BLaER1 treated with 17β-estradiol and CSF1 and Interleukin-3, amounts not matched to agents 10 nM and 100 nM (cell line): ENCODE results near the gene SH3GL1.

ENCODE experiments used
- H3K27ac ChIP-seq, 11 experiments: shearing (Covaris generic); formaldehyde crosslinking; 2 replicates each; pipeline ENCODE4 v1.8.1; 2022
- H3K27me3 ChIP-seq, 11 experiments: shearing (Covaris generic); formaldehyde crosslinking; 2 replicates each; pipeline ENCODE4 v1.8.1; 2022
- H3K36me3 ChIP-seq, 11 experiments: shearing (Covaris generic); formaldehyde crosslinking; 2 replicates each; pipeline ENCODE4 v1.8.1; 2022
- H3K4me1 ChIP-seq, 10 experiments: shearing (Covaris generic); formaldehyde crosslinking; 2 replicates each; pipeline ENCODE4 v1.8.1; 2022
- H3K4me2 ChIP-seq, 11 experiments: shearing (Covaris generic); formaldehyde crosslinking; 2 replicates each; pipeline ENCODE4 v1.8.1; 2022
- H3K4me3 ChIP-seq, 10 experiments: shearing (Covaris generic); formaldehyde crosslinking; 2 replicates each; pipeline ENCODE4 v1.8.1; 2022
- H3K9ac ChIP-seq, 11 experiments: shearing (Covaris generic); formaldehyde crosslinking; 2 replicates each; pipeline ENCODE4 v1.8.1; 2022
- H3K9me3 ChIP-seq, 11 experiments: shearing (Covaris generic); formaldehyde crosslinking; replicated peaks in 1 of 11; 2 replicates each; pipeline ENCODE4 v1.8.1; 2022
- H4K20me1 ChIP-seq, 11 experiments: shearing (Covaris generic); formaldehyde crosslinking; 2 replicates each; pipeline ENCODE4 v1.8.1; 2022
- Cebpa-rat ChIP-seq, 11 experiments: shearing (Covaris generic); IDR thresholded peaks; 2 replicates each; pipeline ENCODE4 v1.8.1; 2022

The SH3GL1 gene

GRCh38 chr19:4444765-4445741, 44.7 kb upstream of the SH3GL1 start:
- Histone ChIP-seq H3K4me1 (peaks cover 0 to 13% (median 0%) of the 10 kb centered on the region in 10 experiments; a peak in 5 of 20 replicates), H3K4me3 (no peak overlapping the region), H3K9ac (peak overlapping the region in 6 of 11 experiments; percentile 9 to 41 (median 18); a peak in 4 of 22 replicates), H3K27ac (0 out of 22 replicates have a peak overlapping the region, but pooled peaks of 2 of the 11 experiments have one; percentile 31 to 40), H4K20me1 (peaks cover 37 to 97% (median 83%) of the 10 kb centered on the region in 11 experiments; a peak in 19 of 22 replicates), H3K4me2 (no peak overlapping the region), H3K9me3 (no peaks in the 10 kb centered on the region), H3K27me3 (no peaks in the 10 kb centered on the region), H3K36me3 (peaks cover 68 to 100% (median 97%) of the 10 kb centered on the region in 11 experiments)
- no peak for TF ChIP-seq Cebpa-rat (IDR thresholded peaks at IDR 0.05)

DNA sequence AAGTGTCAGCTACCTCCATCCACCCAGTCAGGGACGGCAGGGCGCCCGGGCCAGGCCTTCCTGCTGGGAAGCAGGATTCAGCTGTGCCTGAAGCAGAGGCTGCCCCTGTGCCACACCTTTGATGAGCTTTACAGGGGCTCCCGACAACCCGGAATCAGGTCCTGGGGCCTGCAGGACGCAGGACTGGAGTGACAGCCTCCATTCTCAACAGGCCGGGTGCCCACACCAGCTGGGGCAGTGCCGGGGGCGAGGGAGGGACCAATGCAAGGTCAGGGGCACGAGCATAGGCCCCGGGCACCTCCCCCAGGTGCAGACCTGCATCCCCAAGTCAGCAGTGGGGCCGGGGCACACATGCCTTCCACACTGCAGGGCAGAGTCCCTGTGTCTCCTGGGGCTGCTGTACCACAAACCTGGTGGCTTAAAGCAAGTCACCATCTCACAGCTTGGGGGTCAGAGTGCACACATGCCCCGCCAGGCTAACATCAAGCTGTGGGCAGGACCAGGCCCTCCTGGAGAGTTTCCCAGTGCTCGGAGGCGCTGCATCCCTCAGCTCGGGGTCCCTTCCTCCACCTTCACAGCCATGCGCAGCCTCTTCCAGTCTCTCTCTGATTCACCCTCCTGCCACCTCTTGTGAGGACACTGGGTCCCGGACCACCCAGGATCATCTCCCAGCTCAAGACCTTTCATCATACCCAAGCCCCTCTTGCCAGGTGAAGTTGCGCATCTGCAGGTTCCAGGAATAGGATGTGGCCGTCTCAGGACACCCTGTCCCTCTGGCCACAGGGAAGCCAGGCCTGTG, 43.8 kb upstream of the SH3GL1 start:
- Histone ChIP-seq H3K9ac (peak overlapping the region in 2 of 11 experiments; percentile 10 to 41; a peak in 2 of 22 replicates), H3K4me3 (no peak overlapping the region), H3K36me3 (peaks cover 68 to 100% (median 98%) of the 10 kb centered on the region in 11 experiments), H4K20me1 (peaks cover 44 to 99% (median 87%) of the 10 kb centered on the region in 11 experiments; a peak in 19 of 22 replicates), H3K27me3 (no peaks in the 10 kb centered on the region), H3K9me3 (no peaks in the 10 kb centered on the region), H3K4me2 (no peak overlapping the region), H3K4me1 (peaks cover 0 to 13% (median 0%) of the 10 kb centered on the region in 10 experiments; a peak in 5 of 20 replicates), H3K27ac (no peak overlapping the region)
- no peak for TF ChIP-seq Cebpa-rat (IDR thresholded peaks at IDR 0.05)

DNA sequence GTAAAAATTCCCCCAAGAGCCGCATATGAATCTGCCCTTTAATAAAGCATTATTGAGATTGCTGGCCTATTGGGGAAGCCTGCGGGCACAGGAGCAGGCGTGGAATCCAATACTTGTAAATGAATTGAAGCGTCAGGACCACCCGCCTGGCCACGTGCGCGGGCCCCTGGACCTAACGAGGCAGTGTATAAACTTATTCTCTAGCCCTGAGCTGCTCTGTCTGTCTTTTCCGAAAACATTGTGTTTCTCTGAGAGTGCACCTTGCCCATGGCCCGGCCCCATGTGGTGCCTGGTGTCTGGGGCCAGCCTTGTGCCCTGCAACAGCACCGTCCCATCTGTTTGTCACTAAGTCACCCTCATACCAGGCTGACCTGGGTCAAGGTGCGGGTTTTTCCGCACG, 42.8 kb upstream of the SH3GL1 start:
- Histone ChIP-seq H4K20me1 (peaks cover 35 to 93% (median 81%) of the 10 kb centered on the region in 11 experiments; a peak in 18 of 22 replicates), H3K36me3 (peaks cover 60 to 100% (median 97%) of the 10 kb centered on the region in 11 experiments), H3K9me3 (no peaks in the 10 kb centered on the region), H3K27ac (no peak overlapping the region), H3K4me2 (no peak overlapping the region), H3K4me3 (no peak overlapping the region), H3K4me1 (peaks cover 0 to 13% (median 0%) of the 10 kb centered on the region in 10 experiments; a peak in 5 of 20 replicates), H3K27me3 (no peaks in the 10 kb centered on the region), H3K9ac (no peak overlapping the region)
- no peak for TF ChIP-seq Cebpa-rat (IDR thresholded peaks at IDR 0.05)

GRCh38 chr19:4442819-4443146, 42.4 kb upstream of the SH3GL1 start:
- no peaks in the 10 kb centered on the region for H3K9me3 ChIP-seq
- peaks cover 0 to 13% (median 0%) of the 10 kb centered on the region in 10 experiments; a peak in 5 of 20 replicates for H3K4me1 ChIP-seq
- H3K27ac ChIP-seq, result peak overlapping the region in 1 of 11 experiments; percentile 15; a peak in 1 of 22 replicates
- H3K9ac ChIP-seq, result no peak overlapping the region
- peaks cover 56 to 100% (median 97%) of the 10 kb centered on the region in 11 experiments for H3K36me3 ChIP-seq
- H4K20me1 ChIP-seq, result peaks cover 31 to 92% (median 79%) of the 10 kb centered on the region in 11 experiments; a peak in 18 of 22 replicates
- no peak for TF ChIP-seq Cebpa-rat (IDR thresholded peaks at IDR 0.05)
- no peaks in the 10 kb centered on the region for H3K27me3 ChIP-seq
- peak overlapping the region in 3 of 11 experiments; percentile 18 to 29 (median 29); a peak in 3 of 22 replicates for H3K4me2 ChIP-seq
- no peak overlapping the region for H3K4me3 ChIP-seq

DNA sequence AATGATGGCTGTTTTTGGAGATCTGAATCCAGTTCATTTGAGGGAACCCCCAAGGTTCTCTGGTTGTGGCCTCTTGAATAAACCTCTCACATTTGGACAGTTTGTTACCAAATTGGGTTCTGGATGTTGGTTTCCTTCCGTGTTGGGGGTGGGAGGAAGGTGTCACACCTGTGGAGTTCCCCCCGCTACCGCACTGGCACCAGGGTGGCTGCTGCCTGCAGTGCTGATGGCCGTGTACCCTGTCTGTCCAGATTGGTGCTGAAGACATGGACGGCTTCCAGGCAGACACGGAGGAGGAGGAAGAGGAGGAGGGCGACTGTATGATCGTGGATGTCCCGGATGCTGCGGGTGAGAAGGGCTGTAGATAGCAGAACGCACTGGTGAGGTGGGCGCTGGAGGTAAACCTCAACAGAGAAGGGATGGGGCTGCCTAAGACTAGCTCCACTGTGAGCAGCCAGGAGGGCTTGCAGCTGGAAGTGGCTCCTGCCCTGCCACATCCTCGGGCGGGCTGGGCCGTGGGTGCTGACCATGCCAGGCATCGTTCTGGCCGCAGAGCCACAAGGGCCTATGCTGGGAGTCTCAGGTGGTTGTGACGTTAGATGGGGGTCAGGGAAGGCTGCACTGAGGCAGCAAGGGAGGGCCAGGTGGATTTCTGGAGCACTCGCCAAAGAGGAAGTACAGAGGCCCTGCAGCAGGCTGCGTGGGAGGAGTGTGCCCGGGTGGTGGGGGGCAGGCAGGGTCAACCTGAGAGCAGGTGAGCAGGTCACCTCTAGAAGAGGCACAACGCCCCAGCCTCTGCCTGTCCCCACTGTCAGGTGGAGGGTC, 41.9 kb upstream of the SH3GL1 start:
- Histone ChIP-seq H3K4me1 (peaks cover 0 to 13% (median 0%) of the 10 kb centered on the region in 10 experiments; a peak in 5 of 20 replicates), H3K9me3 (no peaks in the 10 kb centered on the region), H3K9ac (peak overlapping the region in 2 of 11 experiments; percentile 5 to 7; a peak in 1 of 22 replicates), H4K20me1 (peaks cover 25 to 89% (median 76%) of the 10 kb centered on the region in 11 experiments; a peak in 18 of 22 replicates), H3K4me3 (no peak overlapping the region), H3K27me3 (no peaks in the 10 kb centered on the region), H3K36me3 (peaks cover 53 to 100% (median 94%) of the 10 kb centered on the region in 11 experiments), H3K4me2 (peak overlapping the region in 3 of 11 experiments; percentile 18 to 29 (median 29); a peak in 3 of 22 replicates), H3K27ac (peak overlapping the region in 2 of 11 experiments; percentile 15 to 18; a peak in 2 of 22 replicates)
- no peak for TF ChIP-seq Cebpa-rat (IDR thresholded peaks at IDR 0.05)

DNA sequence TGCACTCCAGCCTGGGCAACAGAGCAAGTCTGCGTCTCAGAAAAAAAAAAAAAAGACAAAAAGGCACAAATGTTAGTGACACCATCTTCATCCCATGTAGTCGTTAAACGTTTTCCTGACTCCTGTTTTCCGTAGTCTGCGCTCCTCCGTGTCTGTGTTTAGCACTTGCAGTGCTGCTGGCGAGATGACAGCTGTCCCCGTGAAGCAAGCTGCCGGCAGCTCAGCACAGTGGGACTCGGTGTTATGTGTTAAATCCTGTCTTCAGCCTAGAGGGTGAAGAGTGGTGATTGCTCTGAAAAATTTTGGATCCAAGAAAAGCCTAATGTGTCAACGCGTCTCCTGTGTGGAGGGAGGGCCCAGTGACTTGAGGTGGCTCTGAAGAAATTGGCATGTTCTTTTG, 38.9 kb upstream of the SH3GL1 start:
- Histone ChIP-seq H3K4me2 (no peak overlapping the region), H4K20me1 (peaks cover 0 to 88% (median 62%) of the 10 kb centered on the region in 11 experiments; a peak in 17 of 22 replicates), H3K9me3 (no peaks in the 10 kb centered on the region), H3K4me3 (no peak overlapping the region), H3K9ac (no peak overlapping the region), H3K27me3 (no peaks in the 10 kb centered on the region), H3K36me3 (peaks cover 37 to 100% (median 94%) of the 10 kb centered on the region in 11 experiments), H3K4me1 (peaks cover 0 to 13% (median 0%) of the 10 kb centered on the region in 10 experiments; a peak in 5 of 20 replicates), H3K27ac (no peak overlapping the region)
- TF ChIP-seq Cebpa-rat (IDR thresholded peaks at IDR 0.05), result no peak

- no peaks in the 10 kb centered on the region for H3K27me3 ChIP-seq
- H3K4me3 ChIP-seq, result no peak overlapping the region
- peaks cover under 1 to 14% (median 8%) of the 10 kb centered on the region in 10 experiments; a peak in 17 of 20 replicates for H3K4me1 ChIP-seq
- peaks cover 42 to 100% (median 94%) of the 10 kb centered on the region in 11 experiments for H3K36me3 ChIP-seq
- H3K4me2 ChIP-seq, result no peak overlapping the region
- no peak overlapping the region for H3K27ac ChIP-seq
- H3K9ac ChIP-seq, result no peak overlapping the region; a peak in 1 of 22 replicates
- peaks cover 0 to 87% (median 56%) of the 10 kb centered on the region in 11 experiments; a peak in 14 of 22 replicates for H4K20me1 ChIP-seq
- no peak for TF ChIP-seq Cebpa-rat (IDR thresholded peaks at IDR 0.05)
- H3K9me3 ChIP-seq, result no peaks in the 10 kb centered on the region
These were observed 36.8 kb upstream of the SH3GL1 start for GRCh38 chr19:4437103-4437502.
